Hepatocyte (in vitro differentiated cells): ENCODE measurements around the gene NDUFV2.
"Not testable (repeated sequence)": the region's sequence is repeated elsewhere in the genome, so short reads cannot be mapped to it uniquely, and the experiment has no call there.

Experiments used
- CTCF ChIP-seq: fragments of 200-600 bp; sonication (generic); IDR thresholded peaks from 2 replicates; pipeline ENCODE4 v1.5.1; 2016; ENCODE audit warnings: antibody characterized with exemption, mild to moderate bottlenecking; ENCODE audit not compliant: poor library complexity
- EZH2 ChIP-seq: fragments of 200-600 bp; sonication (generic); IDR thresholded peaks from 2 replicates; pipeline ENCODE4 v1.6.1; 2016; ENCODE audit warnings: antibody characterized with exemption, mild to moderate bottlenecking, borderline replicate concordance

GRCh38 chr18:9088727-9089126 lies 13.8 kb upstream of the NDUFV2 start:
- TF ChIP-seq CTCF, EZH2: not testable (repeated sequence)
